ENCODE measurements around the gene DKKL1. TPM values are rescaled to one million over a fixed set of nuclear protein-coding genes. Genes with fewer than 3 reads are reported as not detected.

Gene DKKL1
- total and polyA plus RNA-seq, 2 of the 4 experiments (the other 2 are of a cell fraction): 0.67 TPM; not detected in 1

DNA sequence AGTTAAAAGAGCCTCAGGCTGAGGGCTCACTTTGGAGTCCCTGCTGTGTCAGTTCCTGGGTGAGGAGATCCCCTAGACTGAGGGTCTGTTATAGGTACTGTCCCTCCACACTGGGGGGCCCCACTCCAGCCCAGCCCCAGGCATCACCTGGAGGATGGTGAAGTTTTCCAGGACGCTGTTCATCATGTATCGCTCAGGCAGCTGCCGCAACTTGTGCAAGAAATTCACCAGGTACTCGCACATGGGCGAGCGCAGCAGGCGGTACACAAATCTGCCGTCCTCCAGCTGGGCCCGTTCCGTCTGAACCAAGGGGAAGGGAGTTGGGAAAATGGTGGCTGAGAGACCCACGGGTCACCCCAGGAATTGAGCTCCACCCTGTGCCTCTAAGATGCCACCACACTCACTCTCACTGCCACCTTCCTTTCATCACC is 21.4 kb upstream of the DKKL1 start (continued):
- TF ChIP-seq, protein P1, sequence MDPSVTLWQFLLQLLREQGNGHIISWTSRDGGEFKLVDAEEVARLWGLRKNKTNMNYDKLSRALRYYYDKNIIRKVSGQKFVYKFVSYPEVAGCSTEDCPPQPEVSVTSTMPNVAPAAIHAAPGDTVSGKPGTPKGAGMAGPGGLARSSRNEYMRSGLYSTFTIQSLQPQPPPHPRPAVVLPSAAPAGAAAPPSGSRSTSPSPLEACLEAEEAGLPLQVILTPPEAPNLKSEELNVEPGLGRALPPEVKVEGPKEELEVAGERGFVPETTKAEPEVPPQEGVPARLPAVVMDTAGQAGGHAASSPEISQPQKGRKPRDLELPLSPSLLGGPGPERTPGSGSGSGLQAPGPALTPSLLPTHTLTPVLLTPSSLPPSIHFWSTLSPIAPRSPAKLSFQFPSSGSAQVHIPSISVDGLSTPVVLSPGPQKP (IDR thresholded peaks at IDR 0.05; ENCODE audit: borderline replicate concordance, low read depth, low read length): no peak
- TF ChIP-seq POLR2A (IDR thresholded peaks at IDR 0.05; ENCODE audit: low read depth, low read length) (no peak), BHLHE40 (IDR thresholded peaks at IDR 0.05; ENCODE audit: low read depth, low read length) (no peak)

DNA sequence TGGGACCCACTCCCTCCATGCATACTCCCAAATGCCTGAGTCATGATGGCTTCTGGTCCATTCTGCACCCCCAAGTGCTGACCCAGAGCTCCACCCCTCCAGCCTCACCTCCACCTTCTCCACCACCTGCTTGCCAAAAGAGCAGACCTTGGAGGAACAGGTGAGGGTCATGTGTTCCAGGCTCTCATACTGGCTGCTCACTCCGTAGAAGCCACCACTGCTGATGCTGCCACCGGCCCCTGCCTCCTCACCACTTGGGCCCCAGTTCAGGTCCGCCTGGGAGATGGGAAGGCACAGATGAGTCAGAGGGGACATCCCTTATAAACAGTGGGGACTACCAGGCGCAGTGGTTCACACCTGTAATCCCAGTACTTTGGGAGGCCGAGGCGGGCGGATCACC is 20.6 kb upstream of the DKKL1 start:
- WGBS, 2 experiments (ENCODE audit: extremely low coverage in 2 of 2, insufficient read length in 1 of 2): no CpG with 5 or more reads among the region's 7 CpGs
- no peak overlapping the region for H2BK120ac ChIP-seq (ENCODE audit: low read depth, low read length)
- BruUV-seq (replicated peaks): no TSS peak
- peaks cover 9% of the 10 kb centered on the region for H4K20me1 ChIP-seq (ENCODE audit: insufficient read depth, low read length)
- H2AFZ ChIP-seq (replicated peaks; ENCODE audit: low read length, poor library complexity): no peak overlapping the region
- H4K5ac ChIP-seq (ENCODE audit: low read depth, low read length): no peak overlapping the region
- no peak overlapping the region for H3K4me3 ChIP-seq (ENCODE audit: insufficient read depth, low read depth, low read length)
- no peak overlapping the region for H3K14ac ChIP-seq (replicated peaks; ENCODE audit: low read depth, low read length)
- H3K4me1 ChIP-seq (ENCODE audit: control insufficient read depth, insufficient read depth, low read length): no peaks in the 10 kb centered on the region
- in situ Hi-C loops (cut with MboI; ENCODE audit: low sequenced_read_pairs): no loop called here
- no peak overlapping the region for H3K23ac ChIP-seq (ENCODE audit: low read depth, low read length)
- POLR2A ChIA-PET (ENCODE audit: unreplicated experiment): no interaction called here
- no peak overlapping the region for H3K4ac ChIP-seq (ENCODE audit: low read depth, low read length)
- H3K18ac ChIP-seq (ENCODE audit: low read depth, low read length): no peak overlapping the region
- H2BK15ac ChIP-seq (ENCODE audit: low read depth, low read length): no peak overlapping the region
- no peak overlapping the region for H4K8ac ChIP-seq (ENCODE audit: low read depth in 2 of 2, low read length in 2 of 2)
- no peak overlapping the region for H2BK20ac ChIP-seq (ENCODE audit: low read depth, low read length)
- CTCF ChIA-PET: no interaction called here
- no peak overlapping the region for H3K9ac ChIP-seq (ENCODE audit: low read depth, low read length)
- H3K27me3 ChIP-seq (ENCODE audit: control insufficient read depth, insufficient read depth, low read length): no peaks in the 10 kb centered on the region
- no peak overlapping the region for H4K91ac ChIP-seq (ENCODE audit: insufficient read depth, low read depth, low read length)
- H3K36me3 ChIP-seq (ENCODE audit: control insufficient read depth, insufficient read depth, low read length): peaks cover 70% of the 10 kb centered on the region
- DNase-seq (no peak), ATAC-seq (ENCODE audit: low read depth) (no peak)
- no peak overlapping the region for H3K4me2 ChIP-seq (ENCODE audit: low read depth, low read length)
- peaks cover 0 to 18% of the 10 kb centered on the region in 2 experiments; a peak in 3 of 4 replicates for H3K79me1 ChIP-seq (ENCODE audit: low read depth in 1 of 2, low read length in 2 of 2)
- H2AK5ac ChIP-seq (ENCODE audit: low read depth, low read length): no peak overlapping the region
- dilution Hi-C loops (cut with HindIII; ENCODE audit: low sequenced_read_pairs, unreplicated experiment): no loop called here
- no peak overlapping the region for H3K27ac ChIP-seq (ENCODE audit: insufficient read depth, low read length)
- 0 out of 2 replicates have a peak, but pooled peaks cover 8% of the 10 kb centered on the region for H3K9me1 ChIP-seq (ENCODE audit: insufficient read depth, low read length)
- no peak overlapping the region for H2BK5ac ChIP-seq (ENCODE audit: low read depth, low read length, poor library complexity, severe bottlenecking)
- H2AK9ac ChIP-seq (replicated peaks; ENCODE audit: low read depth, low read length, poor library complexity): no peak overlapping the region
- H3K9me3 ChIP-seq (ENCODE audit: control insufficient read depth, insufficient read depth, low read length): no peaks in the 10 kb centered on the region
- intact Hi-C loops (cut with micrococcal nuclease): no loop called here
- no peak overlapping the region for H3K56ac ChIP-seq (ENCODE audit: extremely low read depth, insufficient read depth, low read length)
- TF ChIP-seq MAFK (IDR thresholded peaks at IDR 0.05; ENCODE audit: low read depth, low read length) (no peak), CEBPB (IDR thresholded peaks at IDR 0.05; ENCODE audit: low read depth, low read length) (no peak), RCOR1 (IDR thresholded peaks at IDR 0.05; ENCODE audit: insufficient replicate concordance, low read length) (no peak), MXI1 (IDR thresholded peaks at IDR 0.05; ENCODE audit: borderline replicate concordance, low read depth, low read length) (no peak), MAZ (IDR thresholded peaks at IDR 0.05; ENCODE audit: borderline replicate concordance, low read depth, low read length) (no peak), RFX5 (IDR thresholded peaks at IDR 0.05; ENCODE audit: low read depth, low read length) (no peak), BHLHE40 (IDR thresholded peaks at IDR 0.05; ENCODE audit: low read depth, low read length) (no peak), SMC3 (IDR thresholded peaks at IDR 0.05; ENCODE audit: low read depth, low read length) (no peak), FOS (IDR thresholded peaks at IDR 0.05; ENCODE audit: low read depth, low read length) (no peak), POLR2A (IDR thresholded peaks at IDR 0.05; ENCODE audit: low read depth, low read length) (no peak), RAD21 (IDR thresholded peaks at IDR 0.05; ENCODE audit: low read length) (no peak), NFE2L2 (IDR thresholded peaks at IDR 0.05; ENCODE audit: low read depth, low read length) (no peak)
- TF ChIP-seq, protein P2, sequence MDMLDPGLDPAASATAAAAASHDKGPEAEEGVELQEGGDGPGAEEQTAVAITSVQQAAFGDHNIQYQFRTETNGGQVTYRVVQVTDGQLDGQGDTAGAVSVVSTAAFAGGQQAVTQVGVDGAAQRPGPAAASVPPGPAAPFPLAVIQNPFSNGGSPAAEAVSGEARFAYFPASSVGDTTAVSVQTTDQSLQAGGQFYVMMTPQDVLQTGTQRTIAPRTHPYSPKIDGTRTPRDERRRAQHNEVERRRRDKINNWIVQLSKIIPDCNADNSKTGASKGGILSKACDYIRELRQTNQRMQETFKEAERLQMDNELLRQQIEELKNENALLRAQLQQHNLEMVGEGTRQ (IDR thresholded peaks at IDR 0.05; ENCODE audit: low read depth, low read length): no peak
- TF ChIP-seq, protein P3, sequence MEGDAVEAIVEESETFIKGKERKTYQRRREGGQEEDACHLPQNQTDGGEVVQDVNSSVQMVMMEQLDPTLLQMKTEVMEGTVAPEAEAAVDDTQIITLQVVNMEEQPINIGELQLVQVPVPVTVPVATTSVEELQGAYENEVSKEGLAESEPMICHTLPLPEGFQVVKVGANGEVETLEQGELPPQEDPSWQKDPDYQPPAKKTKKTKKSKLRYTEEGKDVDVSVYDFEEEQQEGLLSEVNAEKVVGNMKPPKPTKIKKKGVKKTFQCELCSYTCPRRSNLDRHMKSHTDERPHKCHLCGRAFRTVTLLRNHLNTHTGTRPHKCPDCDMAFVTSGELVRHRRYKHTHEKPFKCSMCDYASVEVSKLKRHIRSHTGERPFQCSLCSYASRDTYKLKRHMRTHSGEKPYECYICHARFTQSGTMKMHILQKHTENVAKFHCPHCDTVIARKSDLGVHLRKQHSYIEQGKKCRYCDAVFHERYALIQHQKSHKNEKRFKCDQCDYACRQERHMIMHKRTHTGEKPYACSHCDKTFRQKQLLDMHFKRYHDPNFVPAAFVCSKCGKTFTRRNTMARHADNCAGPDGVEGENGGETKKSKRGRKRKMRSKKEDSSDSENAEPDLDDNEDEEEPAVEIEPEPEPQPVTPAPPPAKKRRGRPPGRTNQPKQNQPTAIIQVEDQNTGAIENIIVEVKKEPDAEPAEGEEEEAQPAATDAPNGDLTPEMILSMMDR (conservative IDR thresholded peaks at IDR 0.05; ENCODE audit: low read depth, low read length): no peak
